CD4-positive, alpha-beta T cell treated with Interleukin-15 for 1 hour (primary cell): ENCODE measurements around the gene ATP6V0E1.
"Not testable (repeated sequence)": the region's sequence is repeated elsewhere in the genome, so short reads cannot be mapped to it uniquely, and the experiment has no call there.

Experiments used
- DNase-seq: peaks from one replicate; pipeline ENCODE4 v3.0.0-alpha.2; 2020

Gene ATP6V0E1

DNA sequence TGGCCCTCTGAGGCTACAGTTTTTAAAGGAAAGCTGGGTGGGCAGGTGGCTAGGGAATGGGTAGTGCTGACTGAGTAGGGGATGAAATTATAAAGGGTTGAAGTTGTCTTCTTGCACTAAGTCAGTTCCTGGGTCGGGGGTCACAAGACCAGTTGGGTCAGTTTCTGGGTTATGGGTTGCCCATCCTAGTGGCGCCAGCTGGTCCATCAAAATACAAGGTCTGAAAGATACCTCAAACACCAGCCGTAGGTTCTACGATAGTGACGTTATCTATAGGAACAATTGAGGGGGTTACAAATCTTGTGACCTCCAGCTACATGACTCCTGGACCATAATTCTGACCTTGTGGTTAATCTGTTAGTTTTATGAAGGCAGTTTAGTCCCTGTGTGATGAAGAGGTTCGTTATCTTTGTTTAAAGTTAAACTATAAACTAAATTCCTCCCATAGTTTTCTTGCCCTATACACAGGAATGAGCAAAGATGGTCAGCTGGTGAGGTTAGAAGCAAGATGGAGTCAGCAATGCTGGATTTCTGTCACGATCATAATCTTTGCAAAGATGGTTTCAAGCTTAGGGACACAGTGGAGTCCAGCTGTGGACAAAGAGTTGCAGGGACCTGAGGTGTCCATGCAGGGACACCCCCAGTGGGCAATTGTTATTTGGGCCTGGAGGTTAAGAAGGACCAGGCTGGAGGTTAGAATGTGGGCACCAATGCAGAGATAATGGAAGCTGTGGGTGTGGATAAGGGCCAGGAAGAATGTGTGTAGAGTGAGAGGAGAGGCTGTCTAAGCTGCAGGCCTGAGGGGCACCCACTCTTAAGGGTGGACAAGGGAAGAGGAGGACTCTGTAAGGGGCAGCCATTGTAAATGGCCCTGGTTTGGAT is 58.6 kb downstream of the ATP6V0E1 start:
- no peak for DNase-seq

DNA sequence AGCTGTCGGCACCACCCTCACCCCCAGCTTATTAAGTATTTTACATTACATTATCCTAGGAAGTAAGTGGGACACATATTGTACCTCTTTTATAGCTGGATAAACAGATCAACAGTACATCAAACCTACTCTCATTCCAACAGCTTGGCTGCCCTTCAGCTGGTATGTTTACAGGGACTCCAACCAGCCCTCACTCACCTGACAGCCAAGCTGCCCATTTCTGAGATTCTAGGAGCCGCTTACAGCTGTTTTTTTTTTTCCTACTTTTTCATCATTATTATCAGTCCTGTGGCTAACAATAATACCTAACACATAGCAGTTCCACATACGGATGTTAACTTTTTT is 59.2 kb downstream of the ATP6V0E1 start:
- DNase-seq = no peak

DNA sequence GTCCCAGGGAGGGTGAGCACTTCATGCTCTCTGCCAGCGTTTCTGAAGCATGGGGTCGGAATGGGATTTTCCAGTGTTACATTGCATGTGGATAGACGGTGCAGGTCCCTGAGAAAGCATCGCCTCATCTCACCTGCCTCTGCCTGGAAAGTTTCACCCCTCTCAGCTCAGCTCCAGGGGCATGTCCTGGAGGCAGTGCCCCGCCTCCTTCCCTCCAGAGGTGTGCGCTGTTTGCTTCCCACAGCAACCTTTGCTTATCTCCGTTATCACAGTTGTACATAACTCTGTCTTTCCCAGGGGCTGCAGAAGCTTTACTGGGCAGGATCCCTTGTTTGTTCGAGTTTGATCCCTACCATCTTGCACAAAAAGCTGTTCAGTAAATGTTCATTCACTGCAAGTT is 61.9 kb downstream of the ATP6V0E1 start:
- DNase-seq = no peak

DNA sequence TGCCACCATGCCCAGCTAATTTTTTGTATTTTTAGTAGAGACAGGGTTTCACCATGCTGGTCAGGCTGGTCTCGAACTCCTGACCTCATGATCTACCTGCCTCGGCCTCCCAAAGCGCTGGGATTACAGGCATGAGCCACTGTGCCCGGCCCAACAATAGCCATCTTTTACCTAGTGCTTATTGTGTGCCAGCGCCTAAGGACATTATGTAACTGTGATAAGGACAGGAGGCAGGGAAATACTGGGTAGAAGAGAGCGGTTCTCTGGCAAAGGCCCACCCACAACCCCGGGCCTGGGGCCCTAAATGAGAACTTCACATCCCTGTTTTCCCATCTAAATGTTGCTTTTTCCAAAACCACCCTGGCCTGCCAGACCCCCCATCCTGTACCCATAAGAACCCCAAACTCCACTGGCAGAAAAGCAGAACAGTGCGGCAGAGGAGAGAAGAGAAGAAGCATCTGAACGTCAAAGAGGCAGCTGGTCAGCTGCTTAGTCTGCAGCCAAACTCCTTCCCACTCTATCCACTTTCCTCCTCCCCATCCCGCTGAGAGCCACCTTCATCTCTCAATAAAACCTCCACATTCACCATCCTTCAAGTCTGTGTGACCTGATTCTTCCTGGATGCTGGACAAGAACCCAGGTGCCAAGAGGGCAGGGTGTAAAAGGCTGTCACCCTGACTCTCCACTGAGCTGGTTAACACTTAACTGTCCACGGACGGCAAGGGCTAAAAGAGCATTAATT is 63.7 kb downstream of the ATP6V0E1 start:
- not testable (repeated sequence) for DNase-seq

DNA sequence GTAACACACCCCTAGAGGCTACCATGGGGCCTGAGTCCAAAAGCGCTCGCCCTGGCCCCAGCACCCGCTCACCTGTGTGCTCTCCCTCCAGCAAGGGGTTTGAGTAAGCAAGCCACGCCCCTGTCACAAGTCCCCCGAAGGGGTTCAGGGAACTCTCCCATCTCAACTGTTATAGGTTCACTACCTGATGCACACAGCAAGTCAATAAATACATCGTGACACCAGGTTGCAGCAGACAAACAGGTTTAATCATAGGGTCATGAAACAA is 64.2 kb downstream of the ATP6V0E1 start:
- DNase-seq = no peak

DNA sequence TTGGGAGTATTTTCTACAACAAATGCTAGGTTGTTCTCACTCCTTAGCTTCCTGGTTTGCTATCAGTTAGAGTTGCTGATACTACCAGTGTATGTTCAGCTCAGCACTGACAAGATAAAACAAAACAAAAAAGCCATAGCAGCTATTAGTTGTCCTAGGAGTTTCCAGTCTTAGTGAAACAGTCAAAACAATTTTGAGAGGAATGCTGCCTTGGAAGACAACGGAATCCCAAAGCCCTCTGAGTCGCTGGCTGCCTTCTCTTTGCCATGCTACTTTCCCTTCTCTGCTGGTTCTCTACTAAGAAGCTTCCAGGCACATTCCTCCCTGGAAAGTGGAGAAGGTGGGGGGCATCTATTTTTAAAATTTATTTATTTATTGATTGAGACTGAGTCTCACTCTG is 67.2 kb downstream of the ATP6V0E1 start:
- DNase-seq = no peak

DNA sequence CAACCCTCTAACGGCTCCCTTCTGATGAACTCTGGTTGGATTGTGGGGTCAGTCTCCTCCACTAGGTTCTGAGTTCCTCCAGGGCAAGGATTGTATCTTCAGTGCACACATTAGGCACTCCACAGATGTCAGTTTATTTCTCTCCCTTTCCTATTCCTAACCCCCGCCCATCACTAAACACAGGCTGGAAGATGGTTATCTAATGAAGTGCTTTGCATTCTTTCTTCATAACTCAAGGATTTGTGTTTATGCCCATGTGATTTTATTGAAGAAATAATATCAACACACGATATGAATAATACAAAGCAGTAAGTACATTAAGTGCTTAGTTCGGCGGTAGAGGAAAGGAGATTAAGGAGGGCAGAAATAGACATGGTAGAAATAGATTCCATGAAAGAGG is 68.2 kb downstream of the ATP6V0E1 start:
- no peak for DNase-seq

DNA sequence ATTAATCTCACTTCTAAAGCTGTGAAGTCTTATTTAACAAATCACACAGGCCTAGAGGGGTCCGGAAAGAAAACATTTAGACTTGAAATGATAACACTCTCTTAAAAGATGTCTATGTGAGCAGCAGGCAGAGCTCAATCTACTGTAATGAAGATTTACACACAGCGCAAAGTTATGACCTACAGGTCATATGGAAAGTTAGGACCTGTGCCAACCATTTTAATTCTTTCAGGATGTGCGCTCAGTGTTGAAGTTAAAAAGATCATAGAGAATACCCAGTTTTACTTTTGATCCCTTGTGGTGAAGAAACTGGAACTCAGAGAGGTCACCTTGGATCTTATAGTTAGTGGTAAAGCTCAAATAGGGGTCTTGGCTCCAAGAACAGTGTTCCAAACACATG is 69.5 kb downstream of the ATP6V0E1 start:
- no peak for DNase-seq

DNA sequence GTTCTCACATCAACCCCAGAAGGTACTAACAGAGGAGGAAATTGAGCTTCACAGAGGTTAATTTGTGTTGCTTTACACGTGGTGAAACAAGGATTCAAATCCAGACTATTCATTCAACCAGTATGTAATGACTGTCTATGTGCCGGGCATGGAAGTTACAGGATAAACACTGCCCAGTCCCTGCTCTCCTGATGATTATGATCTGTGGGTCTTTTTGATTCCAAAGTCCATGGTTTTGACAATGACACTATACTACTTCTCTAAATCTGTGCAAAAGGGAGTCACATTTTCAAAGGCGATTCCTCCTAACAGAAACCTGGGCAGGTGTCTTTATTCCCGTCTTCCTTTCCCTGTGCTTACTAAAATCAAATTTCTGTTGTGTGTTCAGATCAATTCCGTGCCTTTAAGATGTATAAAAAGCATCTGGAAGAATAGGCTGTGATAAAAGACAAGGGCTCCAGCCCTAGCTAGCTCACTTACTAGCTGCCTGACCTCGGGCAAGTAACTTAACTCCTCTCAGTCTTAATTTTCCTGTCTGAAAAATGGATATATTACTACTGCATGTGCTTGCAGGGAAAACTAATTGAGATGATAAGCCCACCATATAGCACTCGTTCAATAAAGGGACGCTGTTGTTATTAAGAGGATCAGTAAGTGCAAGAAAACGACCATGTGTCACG is 71.6 kb downstream of the ATP6V0E1 start:
- no peak for DNase-seq

DNA sequence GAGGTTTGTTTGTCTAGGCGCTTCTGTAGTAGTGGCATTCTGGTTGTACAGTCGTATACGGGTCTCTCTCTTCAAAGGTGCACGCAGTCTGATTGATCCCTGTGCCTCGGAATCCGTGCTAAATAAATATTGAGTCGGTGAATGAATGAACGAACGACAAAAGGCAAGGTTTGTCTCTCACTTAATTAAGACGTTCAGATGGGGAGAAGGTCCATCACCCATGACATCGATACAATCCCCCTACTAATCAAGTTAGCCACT is 72.1 kb downstream of the ATP6V0E1 start:
- no peak for DNase-seq

DNA sequence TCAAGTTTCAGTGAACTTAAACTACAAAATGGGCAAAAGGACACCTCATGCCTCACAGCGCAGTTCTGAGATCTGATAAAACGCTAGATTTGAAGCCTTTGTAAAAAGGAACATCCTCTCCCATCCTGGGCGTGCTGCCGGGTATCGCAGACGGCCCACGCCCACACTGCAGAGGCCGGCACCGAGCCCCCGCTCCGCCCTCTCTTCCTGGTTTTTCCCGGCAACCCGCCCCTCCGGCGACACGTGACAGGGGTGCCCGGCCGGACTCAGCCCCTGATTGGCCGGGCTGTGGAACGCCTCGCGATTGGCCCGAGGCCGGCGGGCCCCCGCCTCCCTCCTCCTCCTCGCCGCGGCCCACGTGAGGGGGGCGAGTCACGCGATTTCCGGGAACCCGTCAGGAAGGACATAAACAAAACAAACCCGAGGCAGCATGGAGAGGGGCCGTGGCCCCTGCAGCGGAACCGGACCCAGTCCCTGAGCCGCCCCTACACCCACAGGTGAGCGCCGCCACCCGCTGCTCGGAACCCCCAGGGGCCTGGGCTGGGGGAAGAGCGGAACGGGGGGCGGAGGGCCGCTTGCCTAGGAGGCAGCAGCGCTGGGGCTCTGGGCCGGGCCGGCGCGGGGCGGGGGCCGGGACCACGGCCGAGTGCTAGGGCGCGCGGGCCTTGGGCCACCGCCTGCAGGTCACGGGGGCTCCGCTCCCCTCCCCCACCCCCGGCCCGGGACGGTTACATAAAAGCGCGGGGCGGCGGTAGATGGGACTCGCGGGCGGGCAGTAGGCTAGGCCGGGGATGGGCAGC is 72.6 kb downstream of the ATP6V0E1 start, which contains the start of gene CREBRF:
Gene CREBRF (plus strand): TSS at position 370 of the 800 bp plus-strand sequence. CDS start 24,424 bp downstream, outside the sequence.
- DNase-seq = peak; percentile 97

DNA sequence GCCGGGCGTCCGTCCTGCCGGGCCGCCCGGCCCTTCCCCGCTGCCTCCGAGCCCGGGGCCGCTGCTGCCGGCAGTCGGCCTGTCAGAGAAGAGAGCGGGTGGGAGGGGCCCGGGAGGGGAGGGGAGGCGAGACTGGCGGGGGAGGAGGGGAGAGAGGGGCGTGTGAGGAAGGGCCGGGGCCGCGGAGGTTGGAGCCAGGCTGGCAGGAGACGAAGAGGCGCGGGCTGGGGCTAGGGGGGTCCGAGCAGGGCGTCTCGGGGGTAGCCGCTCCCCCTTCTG is 73.2 kb downstream of the ATP6V0E1 start:
- no peak for DNase-seq

DNA sequence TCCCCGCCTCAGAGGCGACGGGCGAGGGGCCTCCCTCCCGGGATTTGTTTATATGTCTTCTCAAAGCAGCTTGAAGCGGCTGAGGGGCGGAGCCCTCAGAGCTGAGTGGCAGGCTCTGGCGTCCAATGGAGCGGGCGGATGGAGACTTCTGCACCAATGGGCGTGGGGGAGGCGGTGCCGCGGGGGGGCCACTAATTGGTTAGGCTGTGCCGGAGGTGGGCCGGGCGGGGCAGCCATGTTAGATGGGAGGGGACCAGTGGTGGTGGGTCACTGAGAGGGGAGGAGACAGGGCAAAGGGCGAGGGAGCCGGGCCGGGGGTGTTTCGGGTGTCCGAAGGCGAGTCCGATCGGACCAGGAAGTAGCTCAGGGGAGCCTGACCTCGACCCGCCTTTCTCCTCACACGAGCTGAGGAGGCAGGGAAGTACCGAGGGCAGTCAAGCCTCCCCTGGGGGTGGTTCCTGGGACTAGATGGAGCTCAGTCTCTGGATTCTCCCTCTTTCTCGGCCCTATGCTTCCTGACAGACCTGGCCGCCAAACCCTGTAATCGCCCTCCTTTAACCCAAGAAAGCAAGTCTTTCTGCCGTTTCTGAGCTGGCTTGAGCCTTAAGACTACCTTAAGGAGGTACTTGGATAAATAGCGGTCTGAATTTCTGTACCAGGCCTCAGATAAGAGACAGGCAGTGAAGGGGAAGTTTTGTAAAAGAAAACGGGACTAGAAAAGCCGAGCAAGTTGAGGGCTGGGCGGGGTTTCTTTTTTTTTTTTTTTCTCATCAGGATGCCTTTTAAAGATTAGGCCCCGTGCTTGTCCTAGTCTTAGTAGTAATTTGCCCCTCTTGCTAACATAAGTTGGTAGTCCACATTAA is 73.7 kb downstream of the ATP6V0E1 start:
- peak; percentile 97 for DNase-seq

DNA sequence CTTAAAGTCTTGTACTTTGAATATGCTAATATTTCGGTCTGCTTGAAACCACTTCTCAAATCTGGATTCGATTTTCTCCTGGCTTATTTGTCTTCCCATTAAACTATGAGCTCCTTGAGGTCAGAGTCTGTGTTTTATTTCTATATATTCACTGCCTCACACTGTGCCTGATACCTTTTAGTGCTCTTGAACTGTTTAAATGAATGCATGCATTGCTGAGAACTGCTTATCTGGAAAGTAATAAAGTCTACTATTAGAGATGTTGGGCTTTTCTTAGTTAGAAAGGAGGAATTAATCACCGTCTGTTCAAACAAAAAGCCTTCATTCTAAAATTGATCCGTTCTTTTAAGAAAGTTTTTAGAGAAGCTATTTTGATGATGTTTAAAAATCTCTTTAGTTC is 78.6 kb downstream of the ATP6V0E1 start:
- no peak for DNase-seq

DNA sequence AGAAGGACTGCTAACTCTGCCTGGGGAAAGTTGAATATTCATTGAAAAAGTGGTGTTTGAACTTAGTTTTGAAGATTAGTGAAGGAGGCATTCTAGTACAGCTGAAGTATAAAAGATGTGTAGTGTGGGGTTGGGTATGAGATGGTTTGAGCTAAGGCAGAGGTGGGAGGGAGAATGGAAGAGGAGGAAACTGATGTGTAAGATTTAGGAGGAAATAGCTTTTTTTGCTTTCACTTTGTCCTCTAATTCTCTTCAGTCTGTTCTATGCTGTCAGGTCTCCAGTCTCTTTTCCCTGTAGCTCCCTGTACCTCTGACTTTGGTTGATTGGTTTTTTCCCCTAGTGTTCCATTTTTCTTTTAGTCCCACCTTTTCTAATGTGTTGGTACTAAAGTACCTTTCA is 81.6 kb downstream of the ATP6V0E1 start:
- DNase-seq = no peak

DNA sequence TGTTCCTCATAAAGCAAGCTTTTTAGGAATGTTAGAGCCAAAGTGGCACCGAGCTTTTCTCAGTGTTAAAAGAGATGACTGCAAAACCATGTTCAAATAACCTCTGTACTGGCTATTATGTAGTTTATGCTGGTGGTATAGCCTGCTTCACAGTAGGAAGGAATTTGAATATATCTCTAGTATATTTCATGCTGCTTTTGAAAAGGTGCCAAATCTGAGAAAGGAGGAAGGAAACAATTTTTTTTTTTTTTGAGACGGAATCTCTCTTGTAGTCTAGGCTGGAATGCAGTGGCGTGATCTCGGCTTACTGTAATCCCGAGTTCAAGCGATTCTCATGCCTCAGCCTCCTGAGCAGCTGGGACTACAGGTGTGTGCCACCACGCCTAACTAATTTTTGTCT is 86.1 kb downstream of the ATP6V0E1 start:
- DNase-seq = no peak

DNA sequence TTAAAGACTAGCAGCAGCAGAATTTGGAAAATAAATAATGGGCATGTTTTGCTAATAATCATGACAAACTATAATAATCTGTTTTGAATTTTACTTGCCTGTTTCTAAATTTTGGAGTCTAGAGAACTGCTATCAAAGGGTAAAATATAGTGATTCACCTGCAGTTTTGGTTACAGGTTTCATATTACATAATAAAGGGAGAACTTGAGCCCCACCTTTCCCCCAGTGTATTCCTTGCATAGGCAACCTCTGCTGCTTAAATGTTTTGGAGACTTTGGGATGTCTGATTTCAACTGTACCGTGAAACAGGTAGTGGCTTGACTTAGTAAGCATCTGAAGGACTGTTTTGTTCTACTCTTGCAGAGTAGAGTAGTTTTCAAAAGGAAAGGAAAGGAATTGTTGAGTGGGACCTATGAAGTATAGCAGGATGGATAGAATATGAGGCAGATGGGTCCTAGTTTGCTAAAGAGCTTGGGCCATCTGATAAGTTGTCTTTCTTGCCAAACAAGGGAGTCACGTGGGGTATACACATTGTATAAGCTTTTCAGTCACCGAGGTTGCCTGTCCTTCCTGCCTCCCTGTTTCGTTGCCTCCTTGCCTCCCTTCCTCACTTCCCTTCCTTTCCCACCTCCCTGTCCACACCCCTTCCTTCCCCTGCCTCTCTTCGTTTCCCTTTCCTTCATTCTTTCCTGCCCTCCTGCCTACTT is 91.7 kb downstream of the ATP6V0E1 start:
- no peak for DNase-seq

DNA sequence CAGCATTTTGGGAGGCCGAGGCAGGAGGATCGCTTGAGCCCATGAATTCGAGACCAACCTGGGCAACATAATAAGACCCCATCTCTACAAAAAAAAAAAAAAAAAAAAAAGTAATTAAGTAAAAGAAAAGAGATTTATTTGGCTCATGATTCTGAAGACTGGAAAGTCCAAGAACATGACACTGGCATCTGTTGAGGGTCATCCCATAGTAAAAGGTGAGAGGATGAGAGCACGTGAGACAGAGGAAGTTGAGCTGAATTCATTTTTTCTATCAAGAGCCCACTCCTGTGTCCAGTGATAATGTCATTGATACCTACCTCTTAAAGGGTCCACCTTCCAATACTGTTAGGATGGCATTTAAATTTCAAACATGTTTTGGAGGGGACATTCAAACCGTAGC is 92.4 kb downstream of the ATP6V0E1 start:
- no peak for DNase-seq

DNA sequence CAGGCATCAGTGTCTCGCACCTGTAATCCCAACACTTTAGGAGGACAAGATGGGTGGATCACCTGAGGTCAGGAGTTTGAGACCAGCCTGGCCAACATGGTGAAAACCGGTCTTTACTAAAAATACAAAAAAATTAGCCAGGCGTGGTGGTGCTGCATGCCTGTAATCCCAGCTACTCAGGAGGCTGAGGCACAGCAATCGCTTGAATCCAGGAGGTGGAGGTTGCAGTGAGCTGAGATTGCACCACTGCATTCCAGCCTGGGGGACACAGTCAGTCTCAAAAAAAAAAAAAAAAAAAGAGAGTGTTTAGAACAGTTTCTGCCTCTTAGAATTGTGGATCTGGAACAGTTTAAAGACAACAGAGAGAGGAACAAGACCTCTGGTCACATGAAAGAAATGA is 92.9 kb downstream of the ATP6V0E1 start:
- not testable (repeated sequence) for DNase-seq

DNA sequence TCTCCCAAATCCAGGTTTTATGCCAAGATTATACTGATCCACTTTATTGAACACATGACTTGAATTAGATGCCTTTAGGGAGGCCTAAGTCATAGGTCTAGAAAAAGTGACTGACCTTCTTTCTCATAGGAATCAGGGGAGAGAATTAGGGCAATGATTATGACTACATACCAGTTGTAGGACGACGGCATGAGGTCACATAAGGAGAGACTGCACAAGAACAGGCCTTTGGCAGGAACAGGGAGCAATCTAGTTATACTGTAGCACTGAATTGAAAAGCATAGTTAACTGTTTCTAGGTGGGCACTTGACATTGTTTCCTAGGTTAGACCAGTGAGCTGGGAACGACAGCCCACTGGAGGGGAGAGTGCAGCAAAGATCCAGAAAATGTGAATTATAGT is 95.3 kb downstream of the ATP6V0E1 start:
- DNase-seq = no peak
